Measurements from ENCODE around the gene KCNMA1.
A peak's percentile ranks its signal among the peaks of the same experiment; 100 is the strongest.

The KCNMA1 gene

GRCh38 chr10:77497748-77498147 lies 139.9 kb downstream of the KCNMA1 start:
- Histone ChIP-seq H3K4me3 (ENCODE audit: low read length in 2 of 2) (no peak overlapping the region), H3K27me3 (ENCODE audit: control insufficient read depth in 2 of 2, insufficient read depth in 2 of 2, low read length in 2 of 2) (no peaks in the 10 kb centered on the region), H3K9ac (ENCODE audit: low read depth in 1 of 2, low read length in 2 of 2) (no peak overlapping the region), H3K9me3 (ENCODE audit: control insufficient read depth in 2 of 2, low read length in 2 of 2) (no peaks in the 10 kb centered on the region), H3K36me3 (ENCODE audit: control insufficient read depth in 2 of 2, insufficient read depth in 2 of 2, low read length in 2 of 2) (no peaks in the 10 kb centered on the region), H3K27ac (ENCODE audit: low read depth in 2 of 2, low read length in 2 of 2) (no peak overlapping the region), H3K4me1 (ENCODE audit: control insufficient read depth in 2 of 2, insufficient read depth in 2 of 2, low read length in 2 of 2) (peaks cover 0 to 4% of the 10 kb centered on the region in 2 donors)

DNA sequence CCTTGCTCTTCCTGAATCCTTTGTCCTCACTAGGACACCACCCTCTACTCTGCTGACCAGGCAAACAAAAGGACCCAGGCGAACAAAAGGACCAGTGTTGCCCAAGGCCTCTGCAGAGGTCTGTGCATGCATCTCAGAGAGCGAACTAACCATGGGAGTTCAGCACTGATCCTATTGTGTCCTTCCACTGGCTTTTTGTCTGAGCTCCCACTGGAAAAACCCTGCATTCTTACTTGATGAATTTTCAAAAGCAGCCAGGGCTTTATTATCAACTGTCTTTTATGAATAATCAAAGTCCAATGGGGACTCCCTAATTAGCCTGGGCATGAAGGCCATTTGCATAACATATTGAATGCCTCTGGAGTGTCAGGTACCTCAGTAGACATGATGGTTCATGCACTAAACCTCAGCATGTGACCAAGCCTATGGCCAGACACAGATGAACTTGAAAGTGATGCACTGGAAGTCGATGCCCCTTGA lies 140.6 kb downstream of the KCNMA1 start:
- Histone ChIP-seq H3K9ac (ENCODE audit: low read depth in 1 of 2, low read length in 2 of 2) (no peak overlapping the region), H3K9me3 (ENCODE audit: control insufficient read depth in 2 of 2, low read length in 2 of 2) (no peaks in the 10 kb centered on the region), H3K36me3 (ENCODE audit: control insufficient read depth in 2 of 2, insufficient read depth in 2 of 2, low read length in 2 of 2) (no peaks in the 10 kb centered on the region), H3K27me3 (ENCODE audit: control insufficient read depth in 2 of 2, insufficient read depth in 2 of 2, low read length in 2 of 2) (no peaks in the 10 kb centered on the region), H3K4me1 (ENCODE audit: control insufficient read depth in 2 of 2, insufficient read depth in 2 of 2, low read length in 2 of 2) (peaks cover 0 to 4% of the 10 kb centered on the region in 2 donors), H3K27ac (ENCODE audit: low read depth in 2 of 2, low read length in 2 of 2) (peak overlapping the region in 1 of 2 donors; percentile 1), H3K4me3 (ENCODE audit: low read length in 2 of 2) (no peak overlapping the region)

DNA sequence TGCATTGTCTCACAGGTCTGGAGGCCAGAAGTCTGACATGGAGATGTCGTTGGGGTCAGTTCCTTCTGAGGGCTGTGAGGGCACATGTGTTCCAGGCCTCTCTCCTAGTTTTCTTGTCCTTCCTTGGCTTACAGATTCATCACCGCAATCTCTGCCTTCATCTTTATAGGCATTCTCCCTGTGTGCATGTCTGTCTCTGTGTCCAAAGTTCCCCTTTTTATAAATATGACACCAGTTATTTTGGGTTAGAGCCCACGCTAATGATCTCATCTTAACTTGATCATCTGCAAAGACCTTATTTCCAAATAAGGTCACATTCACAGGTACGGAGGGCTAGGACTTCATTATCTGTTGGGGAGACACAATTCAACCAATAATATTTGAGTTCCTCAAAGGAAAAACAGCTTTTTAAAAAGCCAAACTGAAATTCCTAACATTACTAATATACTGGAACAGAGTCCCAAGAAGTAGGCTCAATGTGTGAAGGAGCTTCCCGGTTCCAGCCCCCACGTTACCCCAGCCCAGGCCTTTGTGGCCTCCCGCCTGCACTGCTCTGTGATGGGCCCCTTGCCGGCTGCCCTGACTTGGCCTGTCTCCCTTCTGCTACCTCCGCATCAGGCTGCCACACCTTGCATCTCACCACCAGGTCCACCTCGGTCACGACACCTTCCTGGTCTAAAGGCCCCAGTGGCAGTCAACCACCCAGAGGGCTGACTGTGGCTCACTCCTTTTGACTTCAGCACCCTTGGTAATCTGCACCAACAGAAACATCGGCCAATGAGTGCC lies 142.7 kb downstream of the KCNMA1 start:
- H3K4me3 ChIP-seq (ENCODE audit: low read length in 2 of 2), result no peak overlapping the region
- no peaks in the 10 kb centered on the region for H3K27me3 ChIP-seq (ENCODE audit: control insufficient read depth in 2 of 2, insufficient read depth in 2 of 2, low read length in 2 of 2)
- H3K9me3 ChIP-seq (ENCODE audit: control insufficient read depth in 2 of 2, low read length in 2 of 2), result no peaks in the 10 kb centered on the region
- H3K36me3 ChIP-seq (ENCODE audit: control insufficient read depth in 2 of 2, insufficient read depth in 2 of 2, low read length in 2 of 2), result no peaks in the 10 kb centered on the region
- no peak overlapping the region for H3K27ac ChIP-seq (ENCODE audit: low read depth in 2 of 2, low read length in 2 of 2)
- peaks cover 0 to 4% of the 10 kb centered on the region in 2 donors for H3K4me1 ChIP-seq (ENCODE audit: control insufficient read depth in 2 of 2, insufficient read depth in 2 of 2, low read length in 2 of 2)
- H3K9ac ChIP-seq (ENCODE audit: low read depth in 1 of 2, low read length in 2 of 2), result no peak overlapping the region

GRCh38 chr10:77494327-77494726 lies 143.3 kb downstream of the KCNMA1 start:
- H3K36me3 ChIP-seq (ENCODE audit: control insufficient read depth in 2 of 2, insufficient read depth in 2 of 2, low read length in 2 of 2), result no peaks in the 10 kb centered on the region
- H3K27ac ChIP-seq (ENCODE audit: low read depth in 2 of 2, low read length in 2 of 2), result no peak overlapping the region
- no peaks in the 10 kb centered on the region for H3K27me3 ChIP-seq (ENCODE audit: control insufficient read depth in 2 of 2, insufficient read depth in 2 of 2, low read length in 2 of 2)
- H3K9ac ChIP-seq (ENCODE audit: low read depth in 1 of 2, low read length in 2 of 2), result no peak overlapping the region
- peaks cover 0 to 4% of the 10 kb centered on the region in 2 donors for H3K4me1 ChIP-seq (ENCODE audit: control insufficient read depth in 2 of 2, insufficient read depth in 2 of 2, low read length in 2 of 2)
- no peaks in the 10 kb centered on the region for H3K9me3 ChIP-seq (ENCODE audit: control insufficient read depth in 2 of 2, low read length in 2 of 2)
- no peak overlapping the region for H3K4me3 ChIP-seq (ENCODE audit: low read length in 2 of 2)

GRCh38 chr10:77493851-77494261 lies 143.8 kb downstream of the KCNMA1 start:
- Histone ChIP-seq H3K27ac (ENCODE audit: low read depth in 2 of 2, low read length in 2 of 2) (no peak overlapping the region), H3K9me3 (ENCODE audit: control insufficient read depth in 2 of 2, low read length in 2 of 2) (no peaks in the 10 kb centered on the region), H3K4me3 (ENCODE audit: low read length in 2 of 2) (no peak overlapping the region), H3K4me1 (ENCODE audit: control insufficient read depth in 2 of 2, insufficient read depth in 2 of 2, low read length in 2 of 2) (peaks cover 0 to 4% of the 10 kb centered on the region in 2 donors), H3K36me3 (ENCODE audit: control insufficient read depth in 2 of 2, insufficient read depth in 2 of 2, low read length in 2 of 2) (no peaks in the 10 kb centered on the region), H3K9ac (ENCODE audit: low read depth in 1 of 2, low read length in 2 of 2) (no peak overlapping the region), H3K27me3 (ENCODE audit: control insufficient read depth in 2 of 2, insufficient read depth in 2 of 2, low read length in 2 of 2) (no peaks in the 10 kb centered on the region)

DNA sequence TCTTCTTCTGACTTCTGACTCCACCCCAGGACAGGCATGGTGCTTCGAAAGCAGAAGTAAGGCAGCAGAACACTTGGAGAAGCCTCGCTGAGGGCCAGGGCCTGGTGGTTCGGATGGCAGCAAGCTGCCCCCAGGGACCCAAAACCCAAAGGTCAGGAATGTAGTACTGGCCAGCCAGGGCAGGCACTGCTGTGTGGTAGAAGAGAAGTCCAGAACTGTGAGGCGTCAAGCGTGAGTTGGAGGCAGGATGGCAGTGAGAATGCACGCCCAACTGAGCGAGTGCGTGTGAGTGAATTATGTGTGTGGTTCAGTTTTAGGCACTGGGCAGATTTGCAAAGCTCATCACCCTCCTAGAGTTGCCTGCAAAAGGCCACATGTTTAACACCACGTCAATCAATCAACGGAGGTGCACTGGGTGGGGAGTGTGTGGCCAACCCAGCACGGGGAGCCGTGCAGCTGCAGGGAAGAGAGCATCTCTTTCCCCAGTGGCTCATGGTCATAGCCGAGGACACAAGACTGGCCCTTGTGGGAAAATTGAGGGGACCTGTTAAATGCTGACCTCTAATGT lies 144.3 kb downstream of the KCNMA1 start:
- H3K27me3 ChIP-seq (ENCODE audit: control insufficient read depth in 2 of 2, insufficient read depth in 2 of 2, low read length in 2 of 2), result no peaks in the 10 kb centered on the region
- no peak overlapping the region for H3K9ac ChIP-seq (ENCODE audit: low read depth in 1 of 2, low read length in 2 of 2)
- no peaks in the 10 kb centered on the region for H3K36me3 ChIP-seq (ENCODE audit: control insufficient read depth in 2 of 2, insufficient read depth in 2 of 2, low read length in 2 of 2)
- H3K27ac ChIP-seq (ENCODE audit: low read depth in 2 of 2, low read length in 2 of 2), result no peak overlapping the region
- H3K4me3 ChIP-seq (ENCODE audit: low read length in 2 of 2), result no peak overlapping the region
- H3K4me1 ChIP-seq (ENCODE audit: control insufficient read depth in 2 of 2, insufficient read depth in 2 of 2, low read length in 2 of 2), result peaks cover 0 to 4% of the 10 kb centered on the region in 2 donors
- H3K9me3 ChIP-seq (ENCODE audit: control insufficient read depth in 2 of 2, low read length in 2 of 2), result no peaks in the 10 kb centered on the region

- no peaks in the 10 kb centered on the region for H3K9me3 ChIP-seq (ENCODE audit: control insufficient read depth in 2 of 2, low read length in 2 of 2)
- no peaks in the 10 kb centered on the region for H3K36me3 ChIP-seq (ENCODE audit: control insufficient read depth in 2 of 2, insufficient read depth in 2 of 2, low read length in 2 of 2)
- H3K4me1 ChIP-seq (ENCODE audit: control insufficient read depth in 2 of 2, insufficient read depth in 2 of 2, low read length in 2 of 2), result no peaks in the 10 kb centered on the region
- H3K27me3 ChIP-seq (ENCODE audit: control insufficient read depth in 2 of 2, insufficient read depth in 2 of 2, low read length in 2 of 2), result no peaks in the 10 kb centered on the region
- no peak overlapping the region for H3K27ac ChIP-seq (ENCODE audit: low read depth in 2 of 2, low read length in 2 of 2)
- no peak overlapping the region for H3K9ac ChIP-seq (ENCODE audit: low read depth in 1 of 2, low read length in 2 of 2)
- H3K4me3 ChIP-seq (ENCODE audit: low read length in 2 of 2), result no peak overlapping the region
Observed at GRCh38 chr10:77492368-77492994, 145.1 kb downstream of the KCNMA1 start.

DNA sequence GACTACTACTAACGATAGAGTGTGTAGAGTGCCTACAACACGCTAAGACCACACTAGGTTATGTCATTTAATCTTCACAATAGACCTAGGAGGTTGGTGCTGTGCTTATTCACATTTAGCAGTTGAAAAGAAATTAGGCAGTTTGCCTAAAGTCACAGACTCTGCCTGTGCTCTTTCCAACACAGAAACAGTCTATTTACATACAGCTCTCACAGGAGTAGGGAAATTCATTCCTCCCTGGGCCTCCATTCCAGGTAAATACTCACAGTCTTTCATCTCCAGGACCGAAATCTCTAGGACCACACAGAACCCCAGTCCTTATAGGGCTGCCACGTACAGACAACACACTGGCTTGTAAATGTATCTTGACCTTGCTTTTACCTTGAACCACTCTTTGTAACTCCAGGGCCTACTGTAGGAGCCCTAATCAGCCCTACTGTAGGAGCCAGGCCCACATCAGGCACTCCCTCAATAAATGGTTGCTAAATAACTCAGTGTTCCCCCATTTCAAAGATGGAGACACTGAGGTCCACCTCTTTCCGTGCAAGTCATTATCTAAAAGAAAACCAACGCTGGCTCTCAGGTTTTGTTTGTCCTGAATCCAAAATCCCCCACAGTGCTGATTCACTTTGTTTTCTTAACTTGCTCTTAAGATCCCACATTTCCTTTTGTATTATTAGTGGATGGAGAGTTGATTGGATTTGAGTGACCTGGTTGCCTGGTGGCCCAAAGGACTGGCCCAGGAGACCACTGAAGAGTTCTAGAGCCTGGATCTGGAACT lies 146.9 kb downstream of the KCNMA1 start:
- Histone ChIP-seq H3K9ac (ENCODE audit: low read depth in 1 of 2, low read length in 2 of 2) (no peak overlapping the region), H3K9me3 (ENCODE audit: control insufficient read depth in 2 of 2, low read length in 2 of 2) (no peaks in the 10 kb centered on the region), H3K36me3 (ENCODE audit: control insufficient read depth in 2 of 2, insufficient read depth in 2 of 2, low read length in 2 of 2) (no peaks in the 10 kb centered on the region), H3K4me3 (ENCODE audit: low read length in 2 of 2) (no peak overlapping the region), H3K27me3 (ENCODE audit: control insufficient read depth in 2 of 2, insufficient read depth in 2 of 2, low read length in 2 of 2) (no peaks in the 10 kb centered on the region), H3K4me1 (ENCODE audit: control insufficient read depth in 2 of 2, insufficient read depth in 2 of 2, low read length in 2 of 2) (peaks cover 0 to 5% of the 10 kb centered on the region in 2 donors), H3K27ac (ENCODE audit: low read depth in 2 of 2, low read length in 2 of 2) (no peak overlapping the region)

DNA sequence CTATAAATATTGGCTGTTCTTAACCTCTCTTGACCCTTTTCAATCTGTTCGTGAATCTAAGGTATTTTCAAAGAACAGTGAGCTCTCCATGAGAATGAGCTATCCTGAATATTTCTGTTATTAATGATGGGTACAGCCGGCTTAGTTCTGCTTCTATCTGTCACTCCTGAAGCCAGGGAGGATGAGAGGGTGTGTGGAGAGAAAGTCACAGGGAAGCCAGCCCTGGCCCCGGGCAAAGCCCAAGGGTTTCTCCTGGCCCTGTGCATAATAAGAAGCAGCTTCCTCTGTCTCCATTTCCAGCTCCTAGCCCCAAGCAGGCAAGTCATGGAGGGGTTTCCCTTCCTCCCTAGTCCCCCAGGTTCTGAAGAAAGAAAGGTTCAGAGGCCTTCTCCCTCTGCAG lies 151.1 kb downstream of the KCNMA1 start:
- peaks cover 0 to 10% of the 10 kb centered on the region in 2 donors for H3K4me1 ChIP-seq (ENCODE audit: control insufficient read depth in 2 of 2, insufficient read depth in 2 of 2, low read length in 2 of 2)
- H3K4me3 ChIP-seq (ENCODE audit: low read length in 2 of 2), result no peak overlapping the region
- H3K27ac ChIP-seq (ENCODE audit: low read depth in 2 of 2, low read length in 2 of 2), result no peak overlapping the region
- H3K9ac ChIP-seq (ENCODE audit: low read depth in 1 of 2, low read length in 2 of 2), result no peak overlapping the region
- no peaks in the 10 kb centered on the region for H3K36me3 ChIP-seq (ENCODE audit: control insufficient read depth in 2 of 2, insufficient read depth in 2 of 2, low read length in 2 of 2)
- no peaks in the 10 kb centered on the region for H3K27me3 ChIP-seq (ENCODE audit: control insufficient read depth in 2 of 2, insufficient read depth in 2 of 2, low read length in 2 of 2)
- no peaks in the 10 kb centered on the region for H3K9me3 ChIP-seq (ENCODE audit: control insufficient read depth in 2 of 2, low read length in 2 of 2)
